Stimulated activated CD4-positive, alpha-beta T cell treated with anti-CD3 and anti-CD28 coated beads, Interleukin-12 subunit alpha, Interleukin-12 subunit beta, amount 100 ng/mL, for 4 hours (primary cell): ENCODE measurements around the gene PM20D1.
A peak's percentile ranks its signal among the peaks of the same experiment; 100 is the strongest.

Experiments
- DNase-seq: peaks from one replicate; pipeline ENCODE4 v3.0.0-alpha.2; 2020

The PM20D1 gene

DNA sequence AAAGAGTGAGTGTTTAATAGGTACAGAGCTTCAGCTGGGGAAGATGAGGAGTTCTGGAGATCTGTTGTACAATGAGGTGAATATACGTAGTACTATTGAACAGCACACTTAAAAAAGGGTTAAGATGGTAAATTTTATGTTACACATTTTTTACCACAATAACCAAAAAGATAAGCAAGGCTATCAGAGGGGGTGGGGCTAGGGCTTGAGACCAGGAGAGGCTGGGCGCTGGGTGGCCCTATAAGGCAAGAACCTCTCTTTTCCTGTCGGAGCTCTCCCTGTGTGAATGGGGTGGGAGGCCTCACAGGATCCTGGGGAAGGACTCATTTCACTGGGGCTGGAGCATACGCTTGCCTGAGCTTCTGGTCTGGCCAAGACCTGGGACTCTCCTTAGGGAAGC, 45.9 kb downstream of the PM20D1 start:
- no peak for DNase-seq

DNA sequence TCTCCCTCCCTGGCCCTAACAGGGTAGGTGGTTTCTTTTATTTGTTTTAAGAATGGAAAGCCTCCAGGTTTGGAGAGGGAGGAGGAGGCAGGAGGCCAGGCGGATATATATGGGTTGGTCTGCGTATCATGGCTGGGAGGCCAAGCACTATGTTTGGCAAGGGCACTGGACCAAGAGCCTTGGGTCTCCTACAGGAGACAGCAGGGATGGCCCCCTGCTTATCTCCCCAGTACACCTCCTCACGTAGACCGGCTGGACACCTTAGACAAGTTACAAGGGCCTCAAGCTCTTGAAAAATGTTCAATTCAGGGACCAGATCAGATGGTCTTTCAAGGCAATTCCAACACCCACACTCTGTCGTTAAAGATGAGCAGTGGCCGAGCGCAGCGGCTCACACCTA, 47.9 kb downstream of the PM20D1 start:
- no peak for DNase-seq

DNA sequence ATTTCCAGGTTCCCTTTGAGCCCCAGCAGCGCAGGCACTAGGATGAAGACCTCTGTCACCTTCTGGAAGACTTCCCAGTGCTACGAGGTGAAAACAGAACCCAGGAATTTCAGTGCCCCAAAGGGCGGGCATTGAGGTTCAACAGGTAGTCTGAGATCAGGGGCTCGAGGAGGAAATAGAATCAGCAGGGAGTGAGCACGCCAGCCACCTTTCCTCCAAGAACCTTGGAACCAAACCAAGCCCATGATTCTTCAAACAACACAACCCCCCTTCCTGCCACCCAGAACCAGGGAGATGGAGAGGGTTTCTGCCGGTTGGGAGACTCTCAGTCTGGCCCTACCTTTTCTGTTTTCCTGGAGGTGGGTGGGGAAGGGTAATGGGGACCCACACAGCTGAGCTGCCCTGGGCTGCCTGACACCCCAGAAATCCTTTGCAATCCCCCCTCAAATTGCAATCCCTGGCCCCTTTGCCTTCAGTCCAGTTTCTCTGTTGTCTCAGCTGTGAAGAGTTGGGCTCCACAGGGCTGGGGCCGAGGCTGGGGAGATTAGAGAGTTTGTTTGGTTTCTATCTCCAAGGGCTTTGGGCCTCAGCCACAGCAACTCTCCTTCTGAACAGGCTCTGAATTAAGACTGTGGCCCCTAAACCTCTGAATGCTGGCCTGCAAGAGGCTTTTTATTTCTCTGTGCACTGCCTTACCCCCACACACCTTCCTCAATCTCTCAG, 48.8 kb downstream of the PM20D1 start:
- DNase-seq, result no peak

DNA sequence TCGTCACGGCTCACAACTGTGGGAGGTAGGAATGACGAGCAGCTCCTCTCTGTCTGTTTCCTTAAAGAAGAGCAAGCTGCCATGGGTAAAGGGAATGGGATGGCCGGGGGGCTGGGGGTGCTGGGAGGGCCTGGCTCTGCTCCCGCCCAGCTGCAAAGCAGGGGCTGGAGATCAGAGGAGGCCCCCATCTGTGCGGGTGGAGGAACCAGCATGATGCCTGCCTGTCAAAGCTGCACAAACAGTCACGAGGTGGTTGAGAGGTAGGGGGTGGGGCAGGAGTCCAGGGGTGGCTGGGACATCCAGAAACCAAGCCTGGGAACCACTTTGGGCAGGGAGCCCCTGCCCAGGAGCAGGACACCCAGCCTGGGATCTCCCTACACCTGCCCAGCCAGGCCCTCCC, 49.5 kb downstream of the PM20D1 start:
- no peak for DNase-seq

DNA sequence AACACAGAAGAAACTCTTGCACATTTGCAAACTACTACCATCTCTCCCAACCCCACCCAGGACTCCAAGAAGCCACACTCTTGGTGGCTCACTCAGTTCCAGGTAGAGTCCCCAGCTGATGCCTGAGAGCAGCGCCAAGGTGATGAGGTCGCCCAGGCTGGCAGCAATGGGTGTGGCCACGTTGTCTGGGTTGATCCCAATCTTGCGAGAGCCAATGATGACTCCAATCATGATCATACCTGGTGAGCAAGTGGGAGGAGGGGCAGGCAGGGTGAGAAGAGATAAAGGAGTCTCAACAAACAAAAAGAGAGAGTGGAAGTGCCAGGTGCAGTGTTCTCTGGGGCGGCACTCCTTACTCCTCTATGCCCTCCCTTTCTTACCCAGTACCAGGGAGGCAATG, 51.4 kb downstream of the PM20D1 start:
- no peak for DNase-seq

DNA sequence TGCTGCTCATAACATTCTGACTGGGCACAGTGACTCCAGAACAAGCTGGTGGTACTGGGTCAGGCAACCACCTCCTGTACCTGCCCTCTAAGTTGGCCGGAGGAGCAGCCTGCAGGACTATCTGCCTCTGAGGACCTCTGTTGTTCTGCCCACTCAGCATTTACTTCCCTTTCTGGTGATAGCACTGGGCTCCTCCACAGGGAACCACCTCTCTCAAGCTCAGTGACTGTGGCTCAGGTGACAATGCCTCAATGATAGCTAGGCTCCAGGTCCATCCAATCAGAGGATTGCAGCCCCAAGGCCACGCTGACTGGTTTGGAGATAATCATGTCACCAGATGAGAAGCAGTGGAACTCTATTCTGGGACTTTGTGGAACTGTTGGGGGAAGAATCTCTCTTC, 52.8 kb downstream of the PM20D1 start:
- DNase-seq, result no peak

DNA sequence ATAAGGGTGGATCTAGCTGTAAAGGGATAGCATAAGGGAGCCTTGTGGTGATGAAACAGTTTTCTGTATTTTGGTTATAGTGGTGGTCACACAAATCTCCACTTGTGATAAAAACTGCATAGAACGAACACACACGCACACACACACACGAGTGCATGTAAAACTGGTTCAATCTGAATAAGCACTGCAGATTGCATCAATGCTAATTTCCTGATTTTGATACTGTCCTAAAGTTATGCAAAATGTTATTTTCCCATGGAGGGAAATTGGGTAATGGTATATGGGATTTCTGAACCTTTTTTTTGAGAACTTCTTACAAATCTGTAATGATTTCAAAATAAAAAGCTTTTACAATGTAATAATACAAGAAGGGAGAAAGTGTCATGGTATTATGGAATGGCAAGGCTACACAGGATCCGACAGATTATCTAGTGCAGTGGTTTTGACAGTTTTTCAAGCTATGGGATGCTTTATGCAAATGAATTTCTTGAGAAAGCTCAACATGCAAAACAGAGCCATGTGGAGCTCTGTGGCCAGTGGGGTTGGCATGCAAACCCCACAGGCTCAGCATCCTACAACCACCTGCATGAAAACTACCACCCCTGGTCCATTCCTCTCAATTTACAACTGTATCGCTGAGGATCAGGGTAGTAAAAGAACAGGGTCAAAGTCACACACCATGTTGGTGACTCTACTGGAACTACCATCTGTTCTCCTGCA, 55.8 kb downstream of the PM20D1 start:
- no peak for DNase-seq

DNA sequence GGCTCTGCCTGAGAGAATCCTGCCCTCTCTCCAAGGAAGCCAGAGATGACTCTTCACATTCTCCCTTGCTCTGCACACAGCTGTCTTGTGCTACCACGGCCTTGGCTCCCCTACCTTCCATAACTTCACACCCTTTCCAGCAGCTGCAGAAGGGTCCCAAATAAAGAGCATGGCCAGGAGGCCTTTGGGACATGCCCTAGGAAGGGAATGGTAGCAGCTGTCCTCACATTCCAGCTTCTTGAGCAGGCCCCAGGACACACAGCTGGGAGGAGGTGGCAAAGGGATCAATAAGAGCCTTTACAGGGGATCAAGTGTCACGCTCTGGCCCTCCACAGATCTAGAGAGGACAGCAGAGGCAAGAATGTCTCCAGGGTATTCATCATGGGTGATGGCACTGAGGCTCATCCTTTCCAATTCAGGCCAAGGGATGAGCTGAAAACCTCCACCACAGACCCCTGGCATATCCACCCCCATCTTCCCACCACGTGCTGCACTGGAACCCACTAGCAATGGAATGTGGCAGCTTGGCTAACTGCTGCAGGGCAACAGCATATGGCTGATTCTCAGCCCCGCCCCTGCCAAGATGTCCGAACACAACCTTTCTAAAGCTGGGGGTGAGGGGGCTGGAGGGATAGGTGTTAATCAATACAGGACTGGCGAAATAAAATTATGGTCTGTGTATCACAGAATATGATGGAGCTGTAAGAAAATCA, 56.8 kb downstream of the PM20D1 start:
- DNase-seq, result no peak

DNA sequence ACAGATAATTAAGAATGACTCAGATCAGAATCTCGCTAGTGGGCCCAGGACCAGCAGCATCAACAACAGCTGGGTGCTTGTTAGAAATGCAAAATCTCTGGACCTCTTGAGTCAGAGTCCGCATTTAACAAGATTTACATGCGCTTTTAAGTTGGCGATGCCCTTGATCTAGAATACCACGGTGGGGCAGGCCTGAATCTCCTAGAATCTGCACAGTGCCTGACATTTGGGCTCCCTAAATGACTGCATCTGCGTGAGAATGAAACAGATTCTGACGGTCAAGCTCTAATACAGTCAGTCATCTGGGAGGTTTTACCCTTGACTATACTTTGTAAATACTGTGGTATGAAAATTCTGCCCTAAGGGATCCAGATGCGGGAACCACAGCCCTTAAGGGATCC, 57.5 kb downstream of the PM20D1 start:
- no peak for DNase-seq

DNA sequence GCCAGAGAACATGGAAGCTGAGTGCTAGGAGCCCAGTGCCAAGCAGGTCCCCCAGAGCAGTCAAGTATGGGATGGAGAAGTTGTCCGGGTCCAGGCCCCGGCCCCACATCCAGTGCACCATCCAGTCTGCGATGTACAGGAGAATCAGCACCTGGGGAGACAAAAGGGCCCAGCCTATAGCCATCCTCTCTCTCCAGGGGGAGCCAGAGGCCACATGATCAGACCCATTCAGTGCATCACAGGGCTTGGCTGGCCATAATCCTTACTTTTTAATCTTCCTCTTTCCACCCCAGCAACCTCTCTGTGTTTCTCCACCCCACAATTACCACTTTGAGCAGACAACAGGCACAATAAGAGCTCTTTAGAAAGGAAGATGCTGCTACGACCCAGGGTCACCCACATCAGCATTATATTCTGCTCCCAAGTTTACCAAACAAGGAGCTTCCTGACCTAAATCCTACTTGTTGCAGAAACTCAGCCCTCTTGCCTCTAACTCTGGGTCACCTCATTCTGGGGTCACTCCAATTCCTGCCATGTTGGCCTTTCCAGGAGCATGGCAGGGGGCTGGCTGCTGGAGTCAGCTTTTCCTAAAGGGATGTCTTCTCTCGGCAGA, 58.3 kb downstream of the PM20D1 start:
- DNase-seq, result peak; percentile 52

DNA sequence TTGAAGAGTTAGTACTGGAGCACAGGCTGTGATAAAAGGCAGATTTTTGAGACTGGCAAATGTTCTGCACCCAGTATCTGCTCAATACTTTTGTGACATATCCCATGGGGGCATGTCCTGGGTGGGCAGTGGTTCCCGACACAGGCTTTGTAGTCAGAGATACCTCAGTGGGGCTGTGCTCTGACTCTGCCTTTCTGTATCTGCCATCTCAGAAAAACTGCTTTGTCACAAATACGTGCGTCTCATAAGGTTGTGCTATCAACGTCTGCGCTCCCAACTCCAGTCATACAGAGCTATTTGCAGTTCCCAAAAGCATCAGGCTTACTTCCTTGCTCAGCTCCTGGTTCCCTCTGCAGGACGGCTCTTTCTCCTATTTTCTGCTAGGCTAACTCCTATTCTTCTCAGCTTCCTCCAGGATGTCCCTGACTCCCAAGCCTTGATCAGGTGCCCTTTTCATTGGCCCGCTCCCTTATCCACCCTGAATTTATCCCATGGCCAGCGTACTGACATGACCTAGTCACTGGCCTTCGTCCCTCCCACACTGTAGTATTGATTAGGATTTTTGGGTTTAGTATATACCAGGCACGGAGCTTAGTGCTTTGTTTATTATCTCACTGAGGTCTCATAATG, 62.5 kb downstream of the PM20D1 start:
- no peak for DNase-seq

DNA sequence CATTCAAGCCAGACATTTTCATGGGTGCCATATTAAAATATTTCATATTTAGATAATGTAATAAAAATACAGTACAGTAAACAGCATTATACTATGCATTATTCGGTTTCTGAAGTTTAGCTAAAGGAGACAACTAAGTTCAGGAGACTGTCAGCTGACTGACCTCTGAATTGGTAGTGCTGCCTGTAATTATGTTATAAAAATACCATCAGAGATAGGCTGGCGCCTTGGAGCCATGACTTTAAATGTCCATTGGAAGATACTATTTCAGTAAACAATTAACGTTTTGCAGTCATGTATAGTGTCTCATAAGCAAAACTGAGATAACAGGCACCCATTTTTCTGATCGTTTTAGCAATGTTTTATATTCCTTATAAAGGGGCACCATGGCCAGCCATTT, 63.3 kb downstream of the PM20D1 start:
- DNase-seq, result no peak

DNA sequence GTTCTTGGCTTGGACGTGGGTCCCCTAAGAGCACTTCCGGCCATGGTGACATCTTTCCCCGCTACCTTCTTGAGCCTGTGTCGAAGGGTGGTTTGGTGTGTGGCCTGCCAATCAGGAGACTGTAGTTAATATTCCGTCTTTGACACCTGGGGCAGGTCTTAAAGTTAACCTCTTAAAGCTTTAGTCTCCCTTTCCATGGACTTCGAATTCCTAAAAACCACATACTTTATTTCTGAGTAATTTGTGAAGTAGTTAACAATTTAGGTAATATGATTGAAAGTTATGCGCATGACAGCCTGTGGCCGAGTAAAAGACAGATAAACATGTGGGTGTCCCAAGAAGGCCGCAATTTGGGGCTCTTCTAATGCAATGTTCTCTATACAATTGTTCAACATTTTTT, 64.5 kb downstream of the PM20D1 start:
- DNase-seq, result no peak

DNA sequence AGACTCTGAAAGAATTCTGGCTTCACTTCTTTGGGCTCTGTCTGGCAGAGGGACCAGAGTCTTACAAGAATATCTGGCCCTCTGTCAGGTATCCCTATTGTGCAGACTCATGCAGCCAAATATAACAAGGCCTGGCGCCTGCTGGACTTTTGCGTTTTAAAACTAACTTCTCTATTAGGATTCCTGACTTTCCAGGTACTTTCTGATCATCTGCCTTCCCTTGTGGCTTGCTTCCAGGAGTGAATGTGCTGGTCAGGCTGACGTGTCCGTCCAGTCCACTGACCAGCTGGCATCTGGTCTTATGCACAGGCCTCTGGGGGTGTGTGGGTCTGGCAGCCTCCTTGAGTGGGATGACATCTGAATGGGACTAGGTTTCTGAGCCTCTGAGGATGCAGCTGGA, 66.0 kb downstream of the PM20D1 start:
- no peak for DNase-seq

DNA sequence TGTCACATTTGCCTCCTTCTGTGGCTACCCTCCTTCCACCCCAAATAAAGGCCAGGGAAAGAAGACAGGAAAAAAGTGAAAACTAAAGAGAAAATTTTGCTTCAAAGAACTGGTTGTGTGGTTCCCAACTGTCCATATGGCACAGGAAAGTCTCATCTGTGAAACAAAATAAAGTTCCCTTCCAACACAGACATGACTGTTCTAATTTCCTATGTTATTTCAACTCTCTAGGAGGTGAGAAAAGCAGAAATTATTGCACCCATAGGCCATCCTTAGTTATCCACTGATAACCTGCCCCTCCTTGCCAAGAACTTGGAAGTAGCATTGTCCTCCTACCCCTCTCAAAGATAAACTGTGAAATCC, 66.5 kb downstream of the PM20D1 start:
- no peak for DNase-seq

DNA sequence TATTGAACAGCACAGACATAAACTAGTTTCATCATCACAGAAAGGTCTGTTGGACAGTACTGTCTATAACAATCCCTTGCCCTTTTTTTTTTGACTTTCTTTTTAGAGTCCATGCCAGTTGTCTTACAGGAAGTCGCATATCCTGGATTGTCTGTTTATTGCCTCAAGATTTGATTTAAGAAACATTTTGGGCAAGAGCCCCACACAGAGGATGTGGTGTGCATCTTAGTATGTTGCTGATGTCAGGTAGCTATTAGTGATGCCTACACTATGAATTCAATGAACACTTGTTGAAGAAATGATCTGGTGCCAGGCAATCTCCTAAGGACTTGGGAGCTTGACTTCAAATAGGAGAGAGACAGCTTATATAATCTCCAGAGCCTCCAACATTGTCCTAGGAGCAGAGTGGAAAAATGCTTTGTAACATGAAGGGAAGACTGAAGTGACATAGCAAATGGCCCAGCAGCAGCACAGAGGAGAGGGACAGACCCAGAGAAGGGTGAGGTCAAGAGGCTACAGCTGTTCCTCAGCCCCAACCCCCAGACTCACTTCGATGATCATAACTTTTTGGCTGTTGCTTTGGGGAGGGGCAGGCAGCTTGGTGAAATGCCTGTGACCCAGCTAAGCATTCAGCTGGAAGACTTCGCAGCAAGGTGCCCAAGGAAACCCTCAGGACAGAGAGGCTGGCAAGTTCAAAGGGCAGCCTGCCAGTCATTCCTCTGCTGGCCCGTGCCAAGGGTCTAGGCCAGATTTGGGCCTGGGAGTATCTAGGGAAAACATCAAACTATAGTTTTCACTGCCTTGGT, 67.1 kb downstream of the PM20D1 start:
- DNase-seq, result no peak

DNA sequence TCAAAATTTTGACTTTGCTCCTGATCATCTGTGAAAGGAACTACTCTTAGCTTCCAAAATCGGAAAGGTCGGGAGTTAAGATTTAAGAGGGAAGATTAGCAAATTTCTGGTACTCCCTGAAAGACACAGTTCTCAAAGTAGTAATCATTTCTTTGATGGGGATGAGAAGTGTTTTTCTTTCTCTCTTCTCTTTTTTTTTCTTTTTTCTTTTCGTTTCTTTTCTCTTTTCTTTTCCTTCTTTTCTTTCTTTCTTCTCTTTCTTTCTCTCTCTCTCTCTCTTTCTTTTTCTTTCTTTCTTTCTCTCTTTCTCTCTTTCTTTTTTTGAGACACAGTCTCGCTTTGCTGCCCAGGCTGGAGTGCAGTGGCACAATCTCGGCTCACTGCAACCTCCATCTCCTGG, 69.6 kb downstream of the PM20D1 start:
- DNase-seq, result no peak
